ENCODE measurements around the gene ANAPC16.

DNA sequence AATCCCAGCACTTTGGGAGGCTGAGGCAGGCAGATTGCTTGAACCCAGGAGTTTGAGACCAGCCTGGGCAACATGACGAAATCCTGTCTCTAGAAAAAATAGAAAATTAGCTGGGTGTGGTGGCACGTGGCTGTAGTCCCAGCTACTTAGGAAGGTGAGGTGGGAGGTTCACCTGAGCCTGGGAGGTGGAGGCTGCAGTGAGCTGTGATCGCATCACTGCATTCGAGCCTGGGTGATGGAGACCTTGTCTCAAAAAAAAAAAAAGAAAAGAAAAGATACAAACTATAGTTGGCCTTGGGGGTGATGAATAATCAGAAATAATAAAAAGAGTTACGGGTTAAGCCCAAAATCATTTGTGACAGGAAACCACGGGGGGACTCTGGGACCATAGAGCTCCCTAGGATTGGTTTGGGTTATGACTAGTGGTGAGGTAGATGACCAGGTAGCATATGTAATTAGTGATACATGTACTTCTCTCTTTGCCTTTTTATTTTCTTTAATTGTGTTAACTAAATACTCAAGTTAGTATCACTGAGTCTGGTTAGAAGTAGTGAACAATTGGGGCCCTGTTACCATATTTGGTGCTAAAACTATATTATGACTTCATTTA lies 10.7 kb downstream of the ANAPC16 start:
- TF ChIP-seq, protein P1, sequence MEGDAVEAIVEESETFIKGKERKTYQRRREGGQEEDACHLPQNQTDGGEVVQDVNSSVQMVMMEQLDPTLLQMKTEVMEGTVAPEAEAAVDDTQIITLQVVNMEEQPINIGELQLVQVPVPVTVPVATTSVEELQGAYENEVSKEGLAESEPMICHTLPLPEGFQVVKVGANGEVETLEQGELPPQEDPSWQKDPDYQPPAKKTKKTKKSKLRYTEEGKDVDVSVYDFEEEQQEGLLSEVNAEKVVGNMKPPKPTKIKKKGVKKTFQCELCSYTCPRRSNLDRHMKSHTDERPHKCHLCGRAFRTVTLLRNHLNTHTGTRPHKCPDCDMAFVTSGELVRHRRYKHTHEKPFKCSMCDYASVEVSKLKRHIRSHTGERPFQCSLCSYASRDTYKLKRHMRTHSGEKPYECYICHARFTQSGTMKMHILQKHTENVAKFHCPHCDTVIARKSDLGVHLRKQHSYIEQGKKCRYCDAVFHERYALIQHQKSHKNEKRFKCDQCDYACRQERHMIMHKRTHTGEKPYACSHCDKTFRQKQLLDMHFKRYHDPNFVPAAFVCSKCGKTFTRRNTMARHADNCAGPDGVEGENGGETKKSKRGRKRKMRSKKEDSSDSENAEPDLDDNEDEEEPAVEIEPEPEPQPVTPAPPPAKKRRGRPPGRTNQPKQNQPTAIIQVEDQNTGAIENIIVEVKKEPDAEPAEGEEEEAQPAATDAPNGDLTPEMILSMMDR (IDR thresholded peaks at IDR 0.05; ENCODE audit: low read length) = no peak
- TF ChIP-seq EZH2 (IDR thresholded peaks at IDR 0.05; ENCODE audit: borderline replicate concordance, low read length) = no peak

Measured in OCI-LY1 (cell line).